ENCODE data around the gene TPP2.
A peak's percentile ranks its signal among the peaks of the same experiment; 100 is the strongest.

Gene TPP2

GRCh38 chr13:102700088-102701031, 103.6 kb downstream of the TPP2 start:
- peak in 1 of 2 donors; percentile 38 for DNase-seq
- Histone ChIP-seq H3K9ac (ENCODE audit: low read length) (no peak overlapping the region), H3K4me2 (ENCODE audit: low read length) (no peak overlapping the region), H3K79me2 (ENCODE audit: control insufficient read depth, insufficient read depth, low read length, poor library complexity) (no peaks in the 10 kb centered on the region), H3K36me3 (ENCODE audit: control insufficient read depth in 1 of 2, insufficient read depth in 2 of 2, low read length in 2 of 2) (no peaks in the 10 kb centered on the region), H3K18ac (ENCODE audit: low read length) (no peak overlapping the region), H4K8ac (ENCODE audit: low read depth, low read length) (peak overlapping the region; percentile 25), H2AK5ac (ENCODE audit: low read length) (no peak overlapping the region), H3K23ac (ENCODE audit: low read length) (no peak overlapping the region), H2BK120ac (ENCODE audit: insufficient read depth, low read length, poor library complexity) (peak overlapping the region; percentile 60), H4K91ac (ENCODE audit: low read depth, low read length) (peak overlapping the region; percentile 78), H3K9me3 (ENCODE audit: insufficient read depth, low read depth, low read length) (peaks cover 7% of the 10 kb centered on the region), H4K12ac (ENCODE audit: low read depth, low read length) (no peak overlapping the region), H3K27ac (ENCODE audit: low read depth, low read length) (peak overlapping the region; percentile 15), H3K4ac (ENCODE audit: low read depth, low read length) (no peak overlapping the region), H3K79me1 (ENCODE audit: low read length) (peaks cover 17% of the 10 kb centered on the region), H3K27me3 (ENCODE audit: insufficient read depth, low read length) (no peaks in the 10 kb centered on the region), H3K4me3 (ENCODE audit: low read depth, low read length) (no peak overlapping the region), H3K14ac (ENCODE audit: low read length) (peak overlapping the region; percentile 31), H2BK12ac (ENCODE audit: low read length) (peak overlapping the region; percentile 31), H3K4me1 (ENCODE audit: control insufficient read depth in 1 of 2, insufficient read depth in 2 of 2, low read length in 2 of 2) (peaks cover 21 to 29% of the 10 kb centered on the region in 2 experiments), H2AFZ (ENCODE audit: insufficient read depth, low read length, poor library complexity) (no peak overlapping the region), H2BK5ac (ENCODE audit: low read depth, low read length, poor library complexity) (peak overlapping the region; percentile 60)
- no CpG with 5 or more reads among the region's 14 CpGs for whole genome bisulfite sequencing (ENCODE audit: extremely low coverage, insufficient coverage, insufficient read length)

DNA sequence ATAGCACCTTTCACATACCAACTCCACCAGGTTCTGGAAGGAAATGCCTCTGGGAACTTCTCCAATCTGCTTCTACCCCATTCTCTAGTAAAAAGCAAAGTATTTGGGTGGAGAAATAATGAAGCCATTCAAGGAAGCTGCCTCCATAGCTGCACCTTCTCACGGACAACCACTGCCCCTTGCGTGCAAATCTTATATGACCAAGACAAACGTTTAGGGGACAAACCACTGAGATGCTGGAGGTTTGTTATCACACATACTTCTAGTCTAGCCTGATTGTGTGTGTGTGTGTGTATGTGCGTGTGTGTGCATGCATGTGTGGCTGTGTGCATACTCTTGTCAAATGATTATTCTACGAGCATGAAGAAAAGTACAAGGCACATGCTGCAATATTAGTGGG, 104.5 kb downstream of the TPP2 start:
- no CpG with 5 or more reads among the region's 5 CpGs for WGBS (ENCODE audit: extremely low coverage, insufficient coverage, insufficient read length)
- Histone ChIP-seq H2AK5ac (ENCODE audit: low read length) (no peak overlapping the region), H2AFZ (ENCODE audit: insufficient read depth, low read length, poor library complexity) (no peak overlapping the region), H3K4me1 (ENCODE audit: control insufficient read depth in 1 of 2, insufficient read depth in 2 of 2, low read length in 2 of 2) (peaks cover 21 to 29% of the 10 kb centered on the region in 2 experiments), H4K91ac (ENCODE audit: low read depth, low read length) (peak overlapping the region; percentile 9), H2BK5ac (ENCODE audit: low read depth, low read length, poor library complexity) (no peak overlapping the region), H3K36me3 (ENCODE audit: control insufficient read depth in 1 of 2, insufficient read depth in 2 of 2, low read length in 2 of 2) (no peaks in the 10 kb centered on the region), H3K79me1 (ENCODE audit: low read length) (peaks cover 17% of the 10 kb centered on the region), H3K14ac (ENCODE audit: low read length) (no peak overlapping the region), H3K4ac (ENCODE audit: low read depth, low read length) (no peak overlapping the region), H4K8ac (ENCODE audit: low read depth, low read length) (no peak overlapping the region), H3K9me3 (ENCODE audit: insufficient read depth, low read depth, low read length) (peaks cover 7% of the 10 kb centered on the region), H3K4me2 (ENCODE audit: low read length) (peak overlapping the region; percentile 28), H4K12ac (ENCODE audit: low read depth, low read length) (no peak overlapping the region), H3K27me3 (ENCODE audit: insufficient read depth, low read length) (no peaks in the 10 kb centered on the region), H3K23ac (ENCODE audit: low read length) (no peak overlapping the region), H2BK12ac (ENCODE audit: low read length) (no peak overlapping the region), H3K27ac (ENCODE audit: low read depth, low read length) (peak overlapping the region; percentile 56), H3K79me2 (ENCODE audit: control insufficient read depth, insufficient read depth, low read length, poor library complexity) (no peaks in the 10 kb centered on the region), H3K4me3 (ENCODE audit: low read depth, low read length) (no peak overlapping the region), H3K18ac (ENCODE audit: low read length) (no peak overlapping the region), H3K9ac (ENCODE audit: low read length) (no peak overlapping the region), H2BK120ac (ENCODE audit: insufficient read depth, low read length, poor library complexity) (no peak overlapping the region)
- peak; percentile 24 to 62 for DNase-seq

GRCh38 chr13:102702965-102703725, 106.4 kb downstream of the TPP2 start:
- Histone ChIP-seq H3K14ac (ENCODE audit: low read length) (peak overlapping the region; percentile 53), H2BK12ac (ENCODE audit: low read length) (peak overlapping the region; percentile 91), H3K79me1 (ENCODE audit: low read length) (peaks cover 14% of the 10 kb centered on the region), H3K18ac (ENCODE audit: low read length) (no peak overlapping the region), H2BK120ac (ENCODE audit: insufficient read depth, low read length, poor library complexity) (peak overlapping the region; percentile 79), H3K27me3 (ENCODE audit: insufficient read depth, low read length) (no peaks in the 10 kb centered on the region), H3K4me2 (ENCODE audit: low read length) (no peak overlapping the region), H2BK5ac (ENCODE audit: low read depth, low read length, poor library complexity) (peak overlapping the region; percentile 57), H3K36me3 (ENCODE audit: control insufficient read depth in 1 of 2, insufficient read depth in 2 of 2, low read length in 2 of 2) (no peaks in the 10 kb centered on the region), H4K8ac (ENCODE audit: low read depth, low read length) (no peak overlapping the region), H4K12ac (ENCODE audit: low read depth, low read length) (no peak overlapping the region), H3K4me3 (ENCODE audit: low read depth, low read length) (no peak overlapping the region), H3K23ac (ENCODE audit: low read length) (no peak overlapping the region), H3K27ac (ENCODE audit: low read depth, low read length) (peak overlapping the region; percentile 68), H4K91ac (ENCODE audit: low read depth, low read length) (peak overlapping the region; percentile 74), H3K79me2 (ENCODE audit: control insufficient read depth, insufficient read depth, low read length, poor library complexity) (no peaks in the 10 kb centered on the region), H3K4me1 (ENCODE audit: control insufficient read depth in 1 of 2, insufficient read depth in 2 of 2, low read length in 2 of 2) (peaks cover 12 to 22% of the 10 kb centered on the region in 2 experiments), H3K4ac (ENCODE audit: low read depth, low read length) (peak overlapping the region; percentile 33), H2AFZ (ENCODE audit: insufficient read depth, low read length, poor library complexity) (no peak overlapping the region), H3K9ac (ENCODE audit: low read length) (no peak overlapping the region), H3K9me3 (ENCODE audit: insufficient read depth, low read depth, low read length) (peaks cover 4% of the 10 kb centered on the region), H2AK5ac (ENCODE audit: low read length) (no peak overlapping the region)
- no CpG with 5 or more reads among the region's 8 CpGs for WGBS (ENCODE audit: extremely low coverage, insufficient coverage, insufficient read length)
- DNase-seq: peak; percentile 65 to 74

DNA sequence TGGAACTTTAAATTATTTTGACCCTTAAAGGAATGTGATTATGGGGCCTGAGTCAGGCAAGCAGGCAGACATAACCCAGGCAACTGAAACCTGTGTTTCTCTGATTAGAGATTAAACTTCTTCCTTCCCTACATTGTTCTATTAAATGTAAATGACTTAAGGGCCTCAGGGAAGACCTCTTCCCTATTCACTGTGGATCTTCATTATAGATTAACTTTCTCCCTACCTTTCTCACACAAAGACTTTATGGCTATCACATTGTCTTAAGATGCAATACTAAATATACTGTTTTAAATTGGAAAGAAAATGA, 106.9 kb downstream of the TPP2 start:
- no peak overlapping the region for H2BK12ac ChIP-seq (ENCODE audit: low read length)
- no peaks in the 10 kb centered on the region for H3K27me3 ChIP-seq (ENCODE audit: insufficient read depth, low read length)
- H3K9me3 ChIP-seq (ENCODE audit: insufficient read depth, low read depth, low read length): peaks cover 3% of the 10 kb centered on the region
- H3K4me1 ChIP-seq (ENCODE audit: control insufficient read depth in 1 of 2, insufficient read depth in 2 of 2, low read length in 2 of 2): peaks cover 12 to 22% of the 10 kb centered on the region in 2 experiments
- no peak overlapping the region for H3K23ac ChIP-seq (ENCODE audit: low read length)
- H4K12ac ChIP-seq (ENCODE audit: low read depth, low read length): no peak overlapping the region
- no peak overlapping the region for H3K4ac ChIP-seq (ENCODE audit: low read depth, low read length)
- peak overlapping the region; percentile 74 for H4K91ac ChIP-seq (ENCODE audit: low read depth, low read length)
- H3K79me1 ChIP-seq (ENCODE audit: low read length): peaks cover 14% of the 10 kb centered on the region
- H3K36me3 ChIP-seq (ENCODE audit: control insufficient read depth in 1 of 2, insufficient read depth in 2 of 2, low read length in 2 of 2): no peaks in the 10 kb centered on the region
- H4K8ac ChIP-seq (ENCODE audit: low read depth, low read length): no peak overlapping the region
- H2AK5ac ChIP-seq (ENCODE audit: low read length): no peak overlapping the region
- H3K4me2 ChIP-seq (ENCODE audit: low read length): no peak overlapping the region
- no peak overlapping the region for H3K18ac ChIP-seq (ENCODE audit: low read length)
- H3K4me3 ChIP-seq (ENCODE audit: low read depth, low read length): no peak overlapping the region
- peak overlapping the region; percentile 79 for H2BK120ac ChIP-seq (ENCODE audit: insufficient read depth, low read length, poor library complexity)
- H2BK5ac ChIP-seq (ENCODE audit: low read depth, low read length, poor library complexity): peak overlapping the region; percentile 52
- DNase-seq: no peak
- no peak overlapping the region for H3K14ac ChIP-seq (ENCODE audit: low read length)
- H2AFZ ChIP-seq (ENCODE audit: insufficient read depth, low read length, poor library complexity): no peak overlapping the region
- H3K27ac ChIP-seq (ENCODE audit: low read depth, low read length): peak overlapping the region; percentile 68
- no peaks in the 10 kb centered on the region for H3K79me2 ChIP-seq (ENCODE audit: control insufficient read depth, insufficient read depth, low read length, poor library complexity)
- no peak overlapping the region for H3K9ac ChIP-seq (ENCODE audit: low read length)
